GM21515 (cell line): ENCODE measurements around the gene NOS1AP.
"Not testable (repeated sequence)": the region's sequence is repeated elsewhere in the genome, so short reads cannot be mapped to it uniquely, and the experiment has no call there.

Experiments used
- ATAC-seq: cut with Tn5 transposase; IDR thresholded peaks from one replicate; pipeline ENCODE4 v1.9.1; 2021; ENCODE audit not compliant: unreplicated experiment

The NOS1AP gene

GRCh38 chr1:162056579-162056978 is 12.9 kb upstream of the NOS1AP start:
- no peak for ATAC-seq

- no peak for ATAC-seq
These were observed 9.8 kb upstream of the NOS1AP start for GRCh38 chr1:162059721-162060120.

- ATAC-seq: no peak
These were observed 9.2 kb upstream of the NOS1AP start for GRCh38 chr1:162060314-162060713.

- no peak for ATAC-seq
These were observed 6.9 kb upstream of the NOS1AP start for GRCh38 chr1:162062542-162063015.

- no peak for ATAC-seq
These were observed 4.5 kb upstream of the NOS1AP start for GRCh38 chr1:162065016-162065415.

- not testable (repeated sequence) for ATAC-seq
These were observed 2.7 kb upstream of the NOS1AP start for GRCh38 chr1:162066836-162067235.

GRCh38 chr1:162067466-162067865 is 2.0 kb upstream of the NOS1AP start:
- ATAC-seq: no peak

- ATAC-seq: no peak
These were observed 1.2 kb upstream of the NOS1AP start for GRCh38 chr1:162068301-162068700.

- ATAC-seq: no peak
These were observed 730 bp downstream of the NOS1AP start for GRCh38 chr1:162070094-162070748.

- no peak for ATAC-seq
These were observed 1.3 kb downstream of the NOS1AP start for GRCh38 chr1:162070825-162071224.

- ATAC-seq: no peak
These were observed 3.2 kb downstream of the NOS1AP start for GRCh38 chr1:162072740-162073139.

GRCh38 chr1:162074276-162075005 is 5.0 kb downstream of the NOS1AP start:
- ATAC-seq: no peak

- no peak for ATAC-seq
These were observed 6.4 kb downstream of the NOS1AP start for GRCh38 chr1:162075862-162076261.

GRCh38 chr1:162077648-162078299 is 8.3 kb downstream of the NOS1AP start:
- ATAC-seq: no peak

GRCh38 chr1:162079030-162079429 is 9.5 kb downstream of the NOS1AP start:
- no peak for ATAC-seq

- no peak for ATAC-seq
These were observed 11.1 kb downstream of the NOS1AP start for GRCh38 chr1:162080472-162081015.

- ATAC-seq: no peak
These were observed 11.8 kb downstream of the NOS1AP start for GRCh38 chr1:162081316-162081715.

- not testable (repeated sequence) for ATAC-seq
These were observed 12.6 kb downstream of the NOS1AP start for GRCh38 chr1:162082080-162082479.

GRCh38 chr1:162083273-162083672 is 13.8 kb downstream of the NOS1AP start:
- ATAC-seq: no peak

- no peak for ATAC-seq
These were observed 16.5 kb downstream of the NOS1AP start for GRCh38 chr1:162085991-162086390.

GRCh38 chr1:162087111-162087510 is 17.6 kb downstream of the NOS1AP start:
- no peak for ATAC-seq

GRCh38 chr1:162087574-162087973 is 18.1 kb downstream of the NOS1AP start:
- ATAC-seq: no peak
